H9 (cell line): ENCODE data around the gene RASL10B. TPM values are rescaled to one million over a fixed set of nuclear protein-coding genes. Genes with fewer than 3 reads are reported as not detected.

Source experiments
- DNase-seq: peaks from one replicate; pipeline ENCODE4 v3.0.0-alpha.2; 2017
- H2AFZ ChIP-seq: one replicate; pipeline ENCODE4 v1.6.1; 2013; ENCODE audit warnings: mild to moderate bottlenecking, low read length, control low read depth, moderate library complexity
- H2AK5ac ChIP-seq: 2 replicates; pipeline ENCODE4 v1.6.1; 2013; ENCODE audit warnings: low read length, control low read depth, mixed read lengths; ENCODE audit not compliant: insufficient read length
- H2BK120ac ChIP-seq: one replicate; pipeline ENCODE4 v1.6.1; 2013; ENCODE audit warnings: low read depth, mild to moderate bottlenecking, low read length, control low read depth, inconsistent platforms; ENCODE audit not compliant: poor library complexity, severe bottlenecking
- H2BK12ac ChIP-seq: 2 replicates; pipeline ENCODE4 v1.6.1; 2013; ENCODE audit warnings: low read length, control low read depth, mixed read lengths, low read depth; ENCODE audit not compliant: insufficient read length
- H2BK15ac ChIP-seq: 2 replicates; pipeline ENCODE4 v1.6.1; 2013; ENCODE audit warnings: low read depth, low read length, control low read depth
- H2BK20ac ChIP-seq: one replicate; pipeline ENCODE4 v1.6.1; 2013; ENCODE audit warnings: low read depth, mild to moderate bottlenecking, low read length, control low read depth, inconsistent platforms; ENCODE audit not compliant: poor library complexity, severe bottlenecking
- H2BK5ac ChIP-seq: 2 replicates; pipeline ENCODE4 v1.6.1; 2013; ENCODE audit warnings: low read length, control low read depth, mixed read lengths; ENCODE audit not compliant: insufficient read length
- H3K14ac ChIP-seq: 2 replicates; pipeline ENCODE4 v1.6.1; 2013; ENCODE audit warnings: low read length, control low read depth; ENCODE audit not compliant: insufficient read depth
- H3K18ac ChIP-seq: 2 replicates; pipeline ENCODE4 v1.6.1; 2013; ENCODE audit warnings: low read depth, mild to moderate bottlenecking, mixed read lengths, low read length, control low read depth; ENCODE audit not compliant: insufficient read length
- H3K23ac ChIP-seq: 2 replicates; pipeline ENCODE4 v1.6.1; 2013; ENCODE audit warnings: low read length, control low read depth, mixed read lengths, low read depth; ENCODE audit not compliant: insufficient read length
- H3K23me2 ChIP-seq: 2 replicates; pipeline ENCODE4 v1.6.1; 2013; ENCODE audit warnings: low read depth, mild to moderate bottlenecking, mixed read lengths, low read length, control low read depth; ENCODE audit not compliant: insufficient read length, poor library complexity, severe bottlenecking
- H3K27ac ChIP-seq: 2 replicates; pipeline ENCODE4 v1.5.1; 2013; ENCODE audit warnings: low read length, control low read depth, mixed read lengths, low read depth; ENCODE audit not compliant: insufficient read length
- H3K27me3 ChIP-seq: 2 replicates; pipeline ENCODE4 v1.6.1; 2013; ENCODE audit warnings: low read length, control low read depth, inconsistent platforms; ENCODE audit not compliant: insufficient read depth
- H3K4ac ChIP-seq: 2 replicates; pipeline ENCODE4 v1.6.1; 2013; ENCODE audit warnings: low read depth, mild to moderate bottlenecking, control low read depth, inconsistent platforms, low read length, moderate library complexity
- H3K4me1 ChIP-seq: 2 replicates; pipeline ENCODE4 v1.6.1; 2013; ENCODE audit warnings: low read length, control low read depth, inconsistent platforms; ENCODE audit not compliant: insufficient read depth
- H3K4me2 ChIP-seq: 2 replicates; pipeline ENCODE4 v1.6.1; 2013; ENCODE audit warnings: low read length, control low read depth, mixed read lengths; ENCODE audit not compliant: insufficient read length, insufficient read depth
- H3K56ac ChIP-seq: 2 replicates; pipeline ENCODE4 v1.6.1; 2013; ENCODE audit warnings: low read depth, mild to moderate bottlenecking, mixed read lengths, low read length, control low read depth; ENCODE audit not compliant: insufficient read length
- H3K79me1 ChIP-seq: 2 replicates; pipeline ENCODE4 v1.6.1; 2013; ENCODE audit warnings: low read depth, mild to moderate bottlenecking, moderate library complexity, low read length, control low read depth, inconsistent platforms; ENCODE audit not compliant: insufficient read depth, poor library complexity, severe bottlenecking
- H3K79me2 ChIP-seq: 2 replicates; pipeline ENCODE4 v1.6.1; 2013; ENCODE audit warnings: low read length, control low read depth, inconsistent platforms; ENCODE audit not compliant: insufficient read depth
- H3K9ac ChIP-seq: 2 replicates; pipeline ENCODE4 v1.6.1; 2013; ENCODE audit warnings: low read length, control low read depth, mixed read lengths; ENCODE audit not compliant: insufficient read length; ENCODE audit errors: extremely low read depth
- H3K9me3 ChIP-seq: one replicate; pipeline ENCODE4 v1.6.1; 2013; ENCODE audit warnings: low read depth, low read length, inconsistent platforms; ENCODE audit not compliant: control insufficient read depth
- H3T11ph ChIP-seq: one replicate; pipeline ENCODE4 v1.6.1; 2013; ENCODE audit warnings: mild to moderate bottlenecking, low read length, control low read depth, inconsistent platforms
- H4K20me1 ChIP-seq: one replicate; pipeline ENCODE4 v1.6.1; 2013; ENCODE audit not compliant: control insufficient read depth, insufficient read length, insufficient read depth
- H4K5ac ChIP-seq: 2 replicates; pipeline ENCODE4 v1.6.1; 2013; ENCODE audit warnings: low read depth, mild to moderate bottlenecking, mixed read lengths, low read length, control low read depth; ENCODE audit not compliant: insufficient read length
- H4K8ac ChIP-seq: replicated peaks from 2 replicates; pipeline ENCODE4 v1.6.1; 2013; ENCODE audit warnings: low read length, control low read depth, mixed read lengths, low read depth; ENCODE audit not compliant: insufficient read length
- H4K91ac ChIP-seq: 2 replicates; pipeline ENCODE4 v1.6.1; 2013; ENCODE audit warnings: low read depth, mild to moderate bottlenecking, moderate library complexity, mixed read lengths, low read length, control low read depth; ENCODE audit not compliant: insufficient read length
- H3K27ac Mint-ChIP-seq, 3 experiments: 2 replicates in 2 of 3; 3 replicates in 1 of 3; pipeline ENCODE4 v1.8.0; 2020 to 2021; ENCODE audit warnings: mixed read lengths in 3 of 3, mild to moderate bottlenecking in 1 of 3, moderate library complexity in 1 of 3
- H3K27me3 Mint-ChIP-seq: 2 replicates; pipeline ENCODE4 v1.8.0; 2021; ENCODE audit warnings: low read depth, mild to moderate bottlenecking, moderate library complexity, mixed read lengths
- H3K36me3 Mint-ChIP-seq, 3 experiments: 2 replicates in 2 of 3; 3 replicates in 1 of 3; pipeline ENCODE4 v1.8.0; 2020 to 2021; ENCODE audit warnings: low read depth in 3 of 3, mixed read lengths in 3 of 3; ENCODE audit not compliant: insufficient read depth in 1 of 3
- H3K4me1 Mint-ChIP-seq, 2 experiments: 2 replicates each; pipeline ENCODE4 v1.8.0; 2020; ENCODE audit warnings: mixed read lengths in 2 of 2
- H3K4me3 Mint-ChIP-seq, 2 experiments: 2 replicates in 1 of 2; 3 replicates in 1 of 2; pipeline ENCODE4 v1.8.0; 2020 to 2021; ENCODE audit warnings: mild to moderate bottlenecking in 2 of 2, mixed read lengths in 2 of 2, moderate library complexity in 1 of 2
- H3K9me3 Mint-ChIP-seq, 2 experiments: 2 replicates in 1 of 2; 3 replicates in 1 of 2; pipeline ENCODE4 v1.8.0; 2020; ENCODE audit warnings: mild to moderate bottlenecking in 2 of 2, mixed read lengths in 2 of 2, moderate library complexity in 1 of 2
- CTCF ChIP-seq: fragments of 200-600 bp; sonication (generic); conservative IDR thresholded peaks from 3 replicates; pipeline ENCODE4 v1.8.0; 2021; ENCODE audit warnings: antibody characterized with exemption, mild to moderate bottlenecking
- WGBS: extraction: QIAGEN DNeasy Blood & Tissue Kit; methylation state at CpG from one replicate; pipeline ENCODE4 v1.1.7; 2013; ENCODE audit warnings: missing lambda C conversion rate, low lambda C conversion rate, mixed read lengths; ENCODE audit not compliant: insufficient read length; ENCODE audit errors: extremely low coverage; 5-methylcytosine and 5-hydroxymethylcytosine counted together
- total RNA-seq: library from RNA; stranded (reverse); gene quantifications from 2 replicates; pipeline ENCODE4 v1.2.1, GENCODE V29; 2021

The RASL10B gene
- total RNA-seq, 1 experiment from 2014 or later: 15.9 TPM

- H3K9me3 Mint-ChIP-seq: peaks cover 0 to 6% of the 10 kb centered on the region in 2 experiments; a peak in 2 of 5 replicates
- no peak overlapping the region for H3K4me3 Mint-ChIP-seq
- H3K9ac ChIP-seq: no peak overlapping the region
- no peak overlapping the region for H3K4me2 ChIP-seq
- no peak overlapping the region for H2BK20ac ChIP-seq
- H2BK12ac ChIP-seq: no peak overlapping the region
- H3K23me2 ChIP-seq: peaks cover 4% of the 10 kb centered on the region
- H3K79me1 ChIP-seq: no peaks in the 10 kb centered on the region
- H2BK15ac ChIP-seq: no peak overlapping the region
- no peak overlapping the region for H4K5ac ChIP-seq
- no peaks in the 10 kb centered on the region for H4K20me1 ChIP-seq
- H2AK5ac ChIP-seq: no peak overlapping the region
- no peaks in the 10 kb centered on the region; a peak in 1 of 7 replicates for H3K36me3 Mint-ChIP-seq
- no peak overlapping the region for H2BK5ac ChIP-seq
- no peak overlapping the region for H3K27ac Mint-ChIP-seq
- no CpG with 5 or more reads among the region's 7 CpGs for WGBS
- DNase-seq: no peak
- no peaks in the 10 kb centered on the region for H3K4me1 ChIP-seq
- H3K23ac ChIP-seq: no peak overlapping the region
- no peak overlapping the region for H3K18ac ChIP-seq
- H3K14ac ChIP-seq: no peak overlapping the region
- H3K9me3 ChIP-seq: no peaks in the 10 kb centered on the region
- no peak for TF ChIP-seq CTCF
- H2AFZ ChIP-seq: no peak overlapping the region
- H2BK120ac ChIP-seq: no peak overlapping the region
- H3K27me3 ChIP-seq: peaks cover 17% of the 10 kb centered on the region; the same call in 1 of the 2 replicates
- H3K4me1 Mint-ChIP-seq: peaks cover 7 to 13% of the 10 kb centered on the region in 2 experiments
- H3K79me2 ChIP-seq: no peaks in the 10 kb centered on the region
- H3K56ac ChIP-seq: no peak overlapping the region
- H3K4ac ChIP-seq: no peak overlapping the region
- no peak overlapping the region for H3K27ac ChIP-seq
- H3T11ph ChIP-seq: no peak overlapping the region
- no peak overlapping the region for H4K91ac ChIP-seq
- no peak overlapping the region for H4K8ac ChIP-seq
- peaks cover 71% of the 10 kb centered on the region for H3K27me3 Mint-ChIP-seq
These were observed 8.8 kb downstream of the RASL10B start for GRCh38 chr17:35740216-35740615.
